Right lobe of liver (tissue), 4 donors: ENCODE data around the gene ARMC2.

Experiments
- POLR2A ChIP-seq: fragments of 450-650 bp; IDR thresholded peaks from one replicate; pipeline ENCODE4 v1.6.1; 2017; ENCODE audit warnings: antibody characterized with exemption, mild to moderate bottlenecking
- TF ChIP-seq, protein P1 (sequence below), 4 donors: fragments of 200-600 bp in 3 of 4; fragments of 450-650 bp in 1 of 4; IDR thresholded peaks; one replicate each; pipeline versions ENCODE4 v1.5.1 to v1.8.0; 2016 to 2022; ENCODE audit warnings: antibody characterized with exemption in 4 of 4, mild to moderate bottlenecking in 2 of 4
- donor health status: DM: no; HTN: no; CAD: no.
- donor health status: DM: no; HTN: no; CAD: no.
- donor health status: DM: no; HTN: yes; CAD: no.

DNA sequence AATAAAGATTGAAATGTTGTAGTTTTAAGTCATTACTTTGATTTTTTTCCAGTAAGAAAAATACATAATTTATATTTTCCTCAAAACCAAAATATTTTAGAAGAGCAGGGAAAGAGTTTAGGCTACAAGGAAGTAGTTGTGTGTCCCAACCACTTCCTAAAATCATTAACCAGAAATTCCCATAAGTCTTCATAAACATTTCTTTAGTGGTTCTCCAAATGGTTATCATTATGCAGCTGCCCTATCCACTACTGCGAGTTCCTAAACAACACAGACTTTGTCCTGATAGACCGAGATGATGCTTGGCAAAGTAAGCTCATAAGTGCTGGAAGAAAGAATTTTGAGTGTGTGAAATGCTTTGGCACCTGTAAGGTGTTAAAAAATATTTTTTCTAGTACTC lies 93.6 kb downstream of the ARMC2 start:
- TF ChIP-seq, protein P1, sequence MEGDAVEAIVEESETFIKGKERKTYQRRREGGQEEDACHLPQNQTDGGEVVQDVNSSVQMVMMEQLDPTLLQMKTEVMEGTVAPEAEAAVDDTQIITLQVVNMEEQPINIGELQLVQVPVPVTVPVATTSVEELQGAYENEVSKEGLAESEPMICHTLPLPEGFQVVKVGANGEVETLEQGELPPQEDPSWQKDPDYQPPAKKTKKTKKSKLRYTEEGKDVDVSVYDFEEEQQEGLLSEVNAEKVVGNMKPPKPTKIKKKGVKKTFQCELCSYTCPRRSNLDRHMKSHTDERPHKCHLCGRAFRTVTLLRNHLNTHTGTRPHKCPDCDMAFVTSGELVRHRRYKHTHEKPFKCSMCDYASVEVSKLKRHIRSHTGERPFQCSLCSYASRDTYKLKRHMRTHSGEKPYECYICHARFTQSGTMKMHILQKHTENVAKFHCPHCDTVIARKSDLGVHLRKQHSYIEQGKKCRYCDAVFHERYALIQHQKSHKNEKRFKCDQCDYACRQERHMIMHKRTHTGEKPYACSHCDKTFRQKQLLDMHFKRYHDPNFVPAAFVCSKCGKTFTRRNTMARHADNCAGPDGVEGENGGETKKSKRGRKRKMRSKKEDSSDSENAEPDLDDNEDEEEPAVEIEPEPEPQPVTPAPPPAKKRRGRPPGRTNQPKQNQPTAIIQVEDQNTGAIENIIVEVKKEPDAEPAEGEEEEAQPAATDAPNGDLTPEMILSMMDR (IDR thresholded peaks at IDR 0.05): no peak
- no peak for TF ChIP-seq POLR2A
